Measurements from ENCODE around the gene INTU.

INTU gene

GRCh38 chr4:127698789-127699200 is 66.0 kb downstream of the INTU start:
- no peak for DNase-seq (ENCODE audit: low read depth, low spot score)
- H3K4me3 ChIP-seq (ENCODE audit: low read depth, low read length) = no peak overlapping the region
- POLR2A ChIA-PET = no interaction called here
- TF ChIP-seq CTCF (IDR thresholded peaks at IDR 0.05; ENCODE audit: insufficient read depth, low read length, missing control alignments) = no peak
- CTCF ChIA-PET = interaction anchor here (0.8 kb wide), 1 partner anchor 13 kb away, joined by 3 read pairs; no protein-coding TSS in a partner anchor

GRCh38 chr4:127708985-127709384 is 76.2 kb downstream of the INTU start:
- no peak overlapping the region for H3K4me3 ChIP-seq (ENCODE audit: low read depth, low read length)
- ChIA-PET POLR2A (no interaction called here), CTCF (interaction anchor here (0.5 to 0.9 kb wide), 2 partner anchors 16 to 24 kb away, joined by 3 to 4 read pairs; no protein-coding TSS in a partner anchor)
- TF ChIP-seq CTCF (IDR thresholded peaks at IDR 0.05; ENCODE audit: insufficient read depth, low read length, missing control alignments) = no peak
- DNase-seq (ENCODE audit: low read depth, low spot score) = no peak

GRCh38 chr4:127709456-127709855 is 76.7 kb downstream of the INTU start:
- DNase-seq (ENCODE audit: low read depth, low spot score) = no peak
- H3K4me3 ChIP-seq (ENCODE audit: low read depth, low read length) = no peak overlapping the region
- TF ChIP-seq CTCF (IDR thresholded peaks at IDR 0.05; ENCODE audit: insufficient read depth, low read length, missing control alignments) = no peak
- ChIA-PET CTCF (interaction anchor here (0.5 to 0.9 kb wide), 2 partner anchors 16 to 23 kb away, joined by 3 to 4 read pairs; no protein-coding TSS in a partner anchor), POLR2A (no interaction called here)

- CTCF ChIA-PET = interaction anchor here (0.7 to 13.0 kb wide), 4 partner anchors 108 to 135 kb away, joined by 3 to 485 read pairs (median 4); no protein-coding TSS in a partner anchor
- no peak within 1 kb of the TSS for H3K4me3 ChIP-seq (ENCODE audit: low read depth, low read length)
- TF ChIP-seq CTCF (IDR thresholded peaks at IDR 0.05; ENCODE audit: insufficient read depth, low read length, missing control alignments) = no peak
- POLR2A ChIA-PET = no interaction called here
- no peak for DNase-seq (ENCODE audit: low read depth, low spot score)
Measured at GRCh38 chr4:127730142-127730913, 97.6 kb downstream of the INTU start, which contains the start of gene SLC25A31. TSS of gene SLC25A31 (plus strand) at chr4:127730400. CDS start at chr4:127730546, 146 bp downstream.

GRCh38 chr4:127731406-127731805 is 98.6 kb downstream of the INTU start:
- no peak for TF ChIP-seq CTCF (IDR thresholded peaks at IDR 0.05; ENCODE audit: insufficient read depth, low read length, missing control alignments)
- DNase-seq (ENCODE audit: low read depth, low spot score) = no peak
- ChIA-PET CTCF (interaction anchor here (1.8 to 13.0 kb wide), 10 partner anchors 11 to 134 kb away, joined by 4 to 485 read pairs (median 11); no protein-coding TSS in a partner anchor), POLR2A (no interaction called here)
- no peak overlapping the region for H3K4me3 ChIP-seq (ENCODE audit: low read depth, low read length)

GRCh38 chr4:127732623-127733328 is 100.0 kb downstream of the INTU start:
- ChIA-PET CTCF (interaction anchor here (0.7 to 13.0 kb wide), 31 partner anchors 10 to 193 kb away, joined by 3 to 485 read pairs (median 6); partner anchors contain the start of gene INTU), POLR2A (no interaction called here)
- peak; percentile 17 for TF ChIP-seq CTCF (IDR thresholded peaks at IDR 0.05; ENCODE audit: insufficient read depth, low read length, missing control alignments)
- peak; percentile 4 for DNase-seq (ENCODE audit: low read depth, low spot score)
- H3K4me3 ChIP-seq (ENCODE audit: low read depth, low read length) = no peak overlapping the region

All from AG04449 (cell line).